ENCODE measurements around the gene ACOT13.
"Not testable (repeated sequence)": the region's sequence is repeated elsewhere in the genome, so short reads cannot be mapped to it uniquely, and the experiment has no call there.

- TF ChIP-seq CTCF (IDR thresholded peaks at IDR 0.05; ENCODE audit: insufficient read depth, low read length, poor library complexity, severe bottlenecking); EZH2phosphoT487 (conservative IDR thresholded peaks at IDR 0.05; ENCODE audit: low read length): not testable (repeated sequence)
Observed at GRCh38 chr6:24731456-24732134, 64.7 kb downstream of the ACOT13 start.
